ENCODE data around the gene SGSM1. TPM values are rescaled to one million over a fixed set of nuclear protein-coding genes. Genes with fewer than 3 reads are reported as not detected.

SGSM1 gene
- total RNA-seq, 1 experiment from 2014 or later, result 1.1 TPM

- no peak overlapping the region for H3K4me3 ChIP-seq (ENCODE audit: insufficient read depth, low read depth, low read length)
- DNase-seq, result no peak
- H3K27me3 ChIP-seq (ENCODE audit: control insufficient read depth, insufficient read depth, low read length), result no peaks in the 10 kb centered on the region
- H3K36me3 ChIP-seq (replicated peaks; ENCODE audit: control insufficient read depth, insufficient read depth, low read length), result no peaks in the 10 kb centered on the region
Measured at GRCh38 chr22:24791362-24791761, 14.6 kb upstream of the SGSM1 start.

- no peaks in the 10 kb centered on the region for H3K27me3 ChIP-seq (ENCODE audit: control insufficient read depth, insufficient read depth, low read length)
- no peak for DNase-seq
- no peaks in the 10 kb centered on the region for H3K36me3 ChIP-seq (replicated peaks; ENCODE audit: control insufficient read depth, insufficient read depth, low read length)
- H3K4me3 ChIP-seq (ENCODE audit: insufficient read depth, low read depth, low read length), result no peak overlapping the region
Measured at GRCh38 chr22:24796056-24796455, 10.0 kb upstream of the SGSM1 start.

- Histone ChIP-seq H3K27me3 (ENCODE audit: control insufficient read depth, insufficient read depth, low read length) (no peaks in the 10 kb centered on the region), H3K36me3 (replicated peaks; ENCODE audit: control insufficient read depth, insufficient read depth, low read length) (no peaks in the 10 kb centered on the region), H3K4me3 (ENCODE audit: insufficient read depth, low read depth, low read length) (no peak overlapping the region)
- DNase-seq, result no peak
Measured at GRCh38 chr22:24796860-24797259, 9.2 kb upstream of the SGSM1 start.

GRCh38 chr22:24801901-24802465 is 4.0 kb upstream of the SGSM1 start:
- DNase-seq, result no peak
- Histone ChIP-seq H3K4me3 (ENCODE audit: insufficient read depth, low read depth, low read length) (no peak overlapping the region), H3K27me3 (ENCODE audit: control insufficient read depth, insufficient read depth, low read length) (no peaks in the 10 kb centered on the region; the same call in 1 of the 2 replicates), H3K36me3 (replicated peaks; ENCODE audit: control insufficient read depth, insufficient read depth, low read length) (no peaks in the 10 kb centered on the region)

GRCh38 chr22:24803064-24803542 is 2.9 kb upstream of the SGSM1 start:
- Histone ChIP-seq H3K27me3 (ENCODE audit: control insufficient read depth, insufficient read depth, low read length) (no peaks in the 10 kb centered on the region; the same call in 1 of the 2 replicates), H3K4me3 (ENCODE audit: insufficient read depth, low read depth, low read length) (no peak overlapping the region), H3K36me3 (replicated peaks; ENCODE audit: control insufficient read depth, insufficient read depth, low read length) (no peaks in the 10 kb centered on the region)
- peak; percentile 90 for DNase-seq

- H3K4me3 ChIP-seq (ENCODE audit: insufficient read depth, low read depth, low read length), result peak overlapping the region; percentile 75
- DNase-seq, result peak; percentile 74
Measured at GRCh38 chr22:24806663-24807001, 621 bp downstream of the SGSM1 start.

GRCh38 chr22:24807284-24807950 is 1.4 kb downstream of the SGSM1 start:
- H3K4me3 ChIP-seq (ENCODE audit: insufficient read depth, low read depth, low read length), result no peak overlapping the region
- DNase-seq, result no peak
- H3K36me3 ChIP-seq (replicated peaks; ENCODE audit: control insufficient read depth, insufficient read depth, low read length), result no peaks in the 10 kb centered on the region
- H3K27me3 ChIP-seq (ENCODE audit: control insufficient read depth, insufficient read depth, low read length), result no peaks in the 10 kb centered on the region; the same call in 1 of the 2 replicates

More at GRCh38 chr22:24806663-24807001, 621 bp downstream of the SGSM1 start:
- H3K27me3 ChIP-seq (ENCODE audit: control insufficient read depth, insufficient read depth, low read length), result no peaks in the 10 kb centered on the region; the same call in 1 of the 2 replicates
- no peaks in the 10 kb centered on the region for H3K36me3 ChIP-seq (replicated peaks; ENCODE audit: control insufficient read depth, insufficient read depth, low read length)

- Histone ChIP-seq H3K4me3 (ENCODE audit: insufficient read depth, low read depth, low read length) (no peak overlapping the region), H3K27me3 (ENCODE audit: control insufficient read depth, insufficient read depth, low read length) (no peaks in the 10 kb centered on the region; the same call in 1 of the 2 replicates), H3K36me3 (replicated peaks; ENCODE audit: control insufficient read depth, insufficient read depth, low read length) (no peaks in the 10 kb centered on the region)
- no peak for DNase-seq
Measured at GRCh38 chr22:24809331-24809730, 3.3 kb downstream of the SGSM1 start.

GRCh38 chr22:24810043-24810749 is 4.2 kb downstream of the SGSM1 start:
- no peaks in the 10 kb centered on the region for H3K36me3 ChIP-seq (replicated peaks; ENCODE audit: control insufficient read depth, insufficient read depth, low read length)

GRCh38 chr22:24812950-24813775 is 7.2 kb downstream of the SGSM1 start:
- no peaks in the 10 kb centered on the region for H3K36me3 ChIP-seq (replicated peaks; ENCODE audit: control insufficient read depth, insufficient read depth, low read length)
- no peaks in the 10 kb centered on the region for H3K27me3 ChIP-seq (ENCODE audit: control insufficient read depth, insufficient read depth, low read length)
- no peak for DNase-seq
- no peak overlapping the region for H3K4me3 ChIP-seq (ENCODE audit: insufficient read depth, low read depth, low read length)

More at GRCh38 chr22:24810043-24810749, 4.2 kb downstream of the SGSM1 start:
- no peak overlapping the region for H3K4me3 ChIP-seq (ENCODE audit: insufficient read depth, low read depth, low read length)
- DNase-seq, result peak; percentile 53
- no peaks in the 10 kb centered on the region; the same call in 1 of the 2 replicates for H3K27me3 ChIP-seq (ENCODE audit: control insufficient read depth, insufficient read depth, low read length)

GRCh38 chr22:24813861-24814770 is 8.1 kb downstream of the SGSM1 start:
- H3K4me3 ChIP-seq (ENCODE audit: insufficient read depth, low read depth, low read length), result no peak overlapping the region
- no peaks in the 10 kb centered on the region for H3K27me3 ChIP-seq (ENCODE audit: control insufficient read depth, insufficient read depth, low read length)
- no peak for DNase-seq
- no peaks in the 10 kb centered on the region for H3K36me3 ChIP-seq (replicated peaks; ENCODE audit: control insufficient read depth, insufficient read depth, low read length)

- DNase-seq, result no peak
- Histone ChIP-seq H3K27me3 (ENCODE audit: control insufficient read depth, insufficient read depth, low read length) (no peaks in the 10 kb centered on the region), H3K36me3 (replicated peaks; ENCODE audit: control insufficient read depth, insufficient read depth, low read length) (no peaks in the 10 kb centered on the region), H3K4me3 (ENCODE audit: insufficient read depth, low read depth, low read length) (no peak overlapping the region)
Measured at GRCh38 chr22:24816806-24817205, 10.8 kb downstream of the SGSM1 start.

- no peaks in the 10 kb centered on the region for H3K36me3 ChIP-seq (replicated peaks; ENCODE audit: control insufficient read depth, insufficient read depth, low read length)
- no peak for DNase-seq
- no peak overlapping the region for H3K4me3 ChIP-seq (ENCODE audit: insufficient read depth, low read depth, low read length)
- no peaks in the 10 kb centered on the region for H3K27me3 ChIP-seq (ENCODE audit: control insufficient read depth, insufficient read depth, low read length)
Measured at GRCh38 chr22:24819487-24819886, 13.5 kb downstream of the SGSM1 start.
